ENCODE results near the gene HBEGF. TPM values are rescaled to one million over a fixed set of nuclear protein-coding genes. Genes with fewer than 3 reads are reported as not detected.

The HBEGF gene
- total and polyA plus RNA-seq, 2 experiments from 2014 or later: 2.2 to 2.9 TPM

DNA sequence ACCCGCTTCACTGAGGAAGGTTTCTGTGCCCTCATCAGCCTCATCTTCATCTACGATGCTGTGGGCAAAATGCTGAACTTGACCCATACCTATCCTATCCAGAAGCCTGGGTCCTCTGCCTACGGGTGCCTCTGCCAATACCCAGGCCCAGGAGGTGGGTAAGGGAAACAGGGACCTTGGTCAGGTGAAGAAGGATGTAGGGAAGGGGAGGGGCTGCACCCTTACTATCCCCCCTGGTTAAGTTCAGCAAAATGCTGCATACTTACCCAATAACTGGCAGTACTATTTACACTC, 18.0 kb upstream of the HBEGF start:
- H3K4me3 Mint-ChIP-seq: no peak overlapping the region
- no peaks in the 10 kb centered on the region for H3K9me3 Mint-ChIP-seq
- H3K79me2 ChIP-seq (replicated peaks; ENCODE audit: insufficient read depth): no peaks in the 10 kb centered on the region

More for the DNA sequence above, 18.0 kb upstream of the HBEGF start:
- no peak for DNase-seq (ENCODE audit: low spot score)
- no peak overlapping the region for H3K4me3 ChIP-seq
- no peak overlapping the region for H3K27ac ChIP-seq (ENCODE audit: low read depth)
- H2AFZ ChIP-seq: no peak overlapping the region
- no peaks in the 10 kb centered on the region for H3K4me1 ChIP-seq (ENCODE audit: insufficient read depth)
- 0 out of 2 replicates have a peak, but pooled peaks cover 2% of the 10 kb centered on the region for H3K9me2 ChIP-seq (ENCODE audit: insufficient read depth)
- ATAC-seq: no peak
- no peaks in the 10 kb centered on the region for H3K36me3 ChIP-seq (ENCODE audit: insufficient read depth)
- no peaks in the 10 kb centered on the region for H3F3A ChIP-seq (replicated peaks; ENCODE audit: low read depth)
- Mint-ChIP-seq H3K36me3 (ENCODE audit: low read depth) (no peaks in the 10 kb centered on the region), H3K27me3 (ENCODE audit: insufficient read depth, low read depth, poor library complexity) (peaks cover 17% of the 10 kb centered on the region), H3K27ac (no peak overlapping the region), H3K4me1 (peaks cover 2% of the 10 kb centered on the region; the same call in 1 of the 3 replicates)
- H3K4me2 ChIP-seq: no peak overlapping the region
- TF ChIP-seq JUNB (IDR thresholded peaks at IDR 0.05; ENCODE audit: unreplicated experiment) (no peak), STAT1 (IDR thresholded peaks at IDR 0.05; ENCODE audit: unreplicated experiment) (no peak), ZNF331 (CRISPR knock-in tag; IDR thresholded peaks at IDR 0.05; ENCODE audit: low read depth) (no peak)
- TF ChIP-seq, protein P1, sequence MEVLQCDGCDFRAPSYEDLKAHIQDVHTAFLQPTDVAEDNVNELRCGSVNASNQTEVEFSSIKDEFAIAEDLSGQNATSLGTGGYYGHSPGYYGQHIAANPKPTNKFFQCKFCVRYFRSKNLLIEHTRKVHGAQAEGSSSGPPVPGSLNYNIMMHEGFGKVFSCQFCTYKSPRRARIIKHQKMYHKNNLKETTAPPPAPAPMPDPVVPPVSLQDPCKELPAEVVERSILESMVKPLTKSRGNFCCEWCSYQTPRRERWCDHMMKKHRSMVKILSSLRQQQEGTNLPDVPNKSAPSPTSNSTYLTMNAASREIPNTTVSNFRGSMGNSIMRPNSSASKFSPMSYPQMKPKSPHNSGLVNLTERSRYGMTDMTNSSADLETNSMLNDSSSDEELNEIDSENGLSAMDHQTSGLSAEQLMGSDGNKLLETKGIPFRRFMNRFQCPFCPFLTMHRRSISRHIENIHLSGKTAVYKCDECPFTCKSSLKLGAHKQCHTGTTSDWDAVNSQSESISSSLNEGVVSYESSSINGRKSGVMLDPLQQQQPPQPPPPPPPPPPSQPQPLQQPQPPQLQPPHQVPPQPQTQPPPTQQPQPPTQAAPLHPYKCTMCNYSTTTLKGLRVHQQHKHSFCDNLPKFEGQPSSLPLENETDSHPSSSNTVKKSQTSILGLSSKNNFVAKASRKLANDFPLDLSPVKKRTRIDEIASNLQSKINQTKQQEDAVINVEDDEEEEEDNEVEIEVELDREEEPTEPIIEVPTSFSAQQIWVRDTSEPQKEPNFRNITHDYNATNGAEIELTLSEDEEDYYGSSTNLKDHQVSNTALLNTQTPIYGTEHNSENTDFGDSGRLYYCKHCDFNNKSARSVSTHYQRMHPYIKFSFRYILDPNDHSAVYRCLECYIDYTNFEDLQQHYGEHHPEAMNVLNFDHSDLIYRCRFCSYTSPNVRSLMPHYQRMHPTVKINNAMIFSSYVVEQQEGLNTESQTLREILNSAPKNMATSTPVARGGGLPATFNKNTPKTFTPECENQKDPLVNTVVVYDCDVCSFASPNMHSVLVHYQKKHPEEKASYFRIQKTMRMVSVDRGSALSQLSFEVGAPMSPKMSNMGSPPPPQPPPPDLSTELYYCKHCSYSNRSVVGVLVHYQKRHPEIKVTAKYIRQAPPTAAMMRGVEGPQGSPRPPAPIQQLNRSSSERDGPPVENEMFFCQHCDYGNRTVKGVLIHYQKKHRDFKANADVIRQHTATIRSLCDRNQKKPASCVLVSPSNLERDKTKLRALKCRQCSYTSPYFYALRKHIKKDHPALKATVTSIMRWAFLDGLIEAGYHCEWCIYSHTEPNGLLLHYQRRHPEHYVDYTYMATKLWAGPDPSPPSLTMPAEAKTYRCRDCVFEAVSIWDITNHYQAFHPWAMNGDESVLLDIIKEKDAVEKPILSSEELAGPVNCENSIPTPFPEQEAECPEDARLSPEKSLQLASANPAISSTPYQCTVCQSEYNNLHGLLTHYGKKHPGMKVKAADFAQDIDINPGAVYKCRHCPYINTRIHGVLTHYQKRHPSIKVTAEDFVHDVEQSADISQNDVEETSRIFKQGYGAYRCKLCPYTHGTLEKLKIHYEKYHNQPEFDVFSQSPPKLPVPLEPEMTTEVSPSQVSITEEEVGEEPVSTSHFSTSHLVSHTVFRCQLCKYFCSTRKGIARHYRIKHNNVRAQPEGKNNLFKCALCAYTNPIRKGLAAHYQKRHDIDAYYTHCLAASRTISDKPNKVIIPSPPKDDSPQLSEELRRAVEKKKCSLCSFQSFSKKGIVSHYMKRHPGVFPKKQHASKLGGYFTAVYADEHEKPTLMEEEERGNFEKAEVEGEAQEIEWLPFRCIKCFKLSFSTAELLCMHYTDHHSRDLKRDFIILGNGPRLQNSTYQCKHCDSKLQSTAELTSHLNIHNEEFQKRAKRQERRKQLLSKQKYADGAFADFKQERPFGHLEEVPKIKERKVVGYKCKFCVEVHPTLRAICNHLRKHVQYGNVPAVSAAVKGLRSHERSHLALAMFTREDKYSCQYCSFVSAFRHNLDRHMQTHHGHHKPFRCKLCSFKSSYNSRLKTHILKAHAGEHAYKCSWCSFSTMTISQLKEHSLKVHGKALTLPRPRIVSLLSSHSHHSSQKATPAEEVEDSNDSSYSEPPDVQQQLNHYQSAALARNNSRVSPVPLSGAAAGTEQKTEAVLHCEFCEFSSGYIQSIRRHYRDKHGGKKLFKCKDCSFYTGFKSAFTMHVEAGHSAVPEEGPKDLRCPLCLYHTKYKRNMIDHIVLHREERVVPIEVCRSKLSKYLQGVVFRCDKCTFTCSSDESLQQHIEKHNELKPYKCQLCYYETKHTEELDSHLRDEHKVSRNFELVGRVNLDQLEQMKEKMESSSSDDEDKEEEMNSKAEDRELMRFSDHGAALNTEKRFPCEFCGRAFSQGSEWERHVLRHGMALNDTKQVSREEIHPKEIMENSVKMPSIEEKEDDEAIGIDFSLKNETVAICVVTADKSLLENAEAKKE (CRISPR knock-in tag; IDR thresholded peaks at IDR 0.05): no peak
- H3K27me3 ChIP-seq (ENCODE audit: insufficient read depth): peaks cover 11% of the 10 kb centered on the region; the same call in 1 of the 2 replicates
- no peaks in the 10 kb centered on the region for H4K20me1 ChIP-seq (replicated peaks; ENCODE audit: insufficient read depth)

Measured in GM23338 (cell line).